GM10266 (cell line): Measurements from ENCODE around the gene SYT6.

Experiments
- DNase-seq: peaks from one replicate; pipeline ENCODE4 v3.0.0; 2012; ENCODE audit errors: extremely low spot score
- CTCF ChIP-seq: IDR thresholded peaks from 2 replicates; pipeline ENCODE4 v1.5.1; 2012; ENCODE audit warnings: mild to moderate bottlenecking, low read depth; ENCODE audit not compliant: control insufficient read depth, insufficient read depth; ENCODE audit errors: missing control alignments

SYT6 gene

GRCh38 chr1:114154146-114154962, 685 bp upstream of the SYT6 start:
- DNase-seq: no peak
- no peak for TF ChIP-seq CTCF

GRCh38 chr1:114152508-114153260, 985 bp downstream of the SYT6 start:
- TF ChIP-seq CTCF: no peak
- peak; percentile 26 for DNase-seq

- no peak for TF ChIP-seq CTCF
- no peak for DNase-seq
Observed at GRCh38 chr1:114152089-114152507, 1.6 kb downstream of the SYT6 start.

- no peak for DNase-seq
- no peak for TF ChIP-seq CTCF
Observed at GRCh38 chr1:114150016-114150415, 3.7 kb downstream of the SYT6 start.

- no peak for DNase-seq
- TF ChIP-seq CTCF: no peak
Observed at GRCh38 chr1:114149211-114149610, 4.5 kb downstream of the SYT6 start.

GRCh38 chr1:114145504-114146151, 8.0 kb downstream of the SYT6 start:
- DNase-seq: no peak
- no peak for TF ChIP-seq CTCF

- DNase-seq: no peak
- no peak for TF ChIP-seq CTCF
Observed at GRCh38 chr1:114144016-114144415, 9.7 kb downstream of the SYT6 start.
